NCI-H748 treated with DMSO at 0.1 percent for 48 hours (cell line): Measurements from ENCODE around the gene MPZL3.
"Not testable (repeated sequence)": the region's sequence is repeated elsewhere in the genome, so short reads cannot be mapped to it uniquely, and the experiment has no call there.

ENCODE experiments used
- DNase-seq: peaks from one replicate; lab custom pipeline; 2025; lab: John Stamatoyannopoulos, UW

Gene MPZL3

GRCh38 chr11:118184784-118185579 is 67.2 kb downstream of the MPZL3 start:
- DNase-seq, result no peak

- not testable (repeated sequence) for DNase-seq
Observed at GRCh38 chr11:118183691-118184090, 68.5 kb downstream of the MPZL3 start.

GRCh38 chr11:118180300-118180703 is 71.9 kb downstream of the MPZL3 start:
- no peak for DNase-seq

- no peak for DNase-seq
Observed at GRCh38 chr11:118176778-118177134, 75.4 kb downstream of the MPZL3 start.
